H9 (cell line): ENCODE measurements around the gene DPH2. TPM values are rescaled to one million over a fixed set of nuclear protein-coding genes. Genes with fewer than 3 reads are reported as not detected.

ENCODE experiments used
- DNase-seq: peaks from one replicate; pipeline ENCODE4 v3.0.0-alpha.2; 2017
- H2AFZ ChIP-seq: one replicate; pipeline ENCODE4 v1.6.1; 2013; ENCODE audit warnings: mild to moderate bottlenecking, low read length, control low read depth, moderate library complexity
- H2AK5ac ChIP-seq: 2 replicates; pipeline ENCODE4 v1.6.1; 2013; ENCODE audit warnings: low read length, control low read depth, mixed read lengths; ENCODE audit not compliant: insufficient read length
- H2BK120ac ChIP-seq: one replicate; pipeline ENCODE4 v1.6.1; 2013; ENCODE audit warnings: low read depth, mild to moderate bottlenecking, low read length, control low read depth, inconsistent platforms; ENCODE audit not compliant: poor library complexity, severe bottlenecking
- H2BK12ac ChIP-seq: 2 replicates; pipeline ENCODE4 v1.6.1; 2013; ENCODE audit warnings: low read length, control low read depth, mixed read lengths, low read depth; ENCODE audit not compliant: insufficient read length
- H2BK15ac ChIP-seq: 2 replicates; pipeline ENCODE4 v1.6.1; 2013; ENCODE audit warnings: low read depth, low read length, control low read depth
- H2BK20ac ChIP-seq: one replicate; pipeline ENCODE4 v1.6.1; 2013; ENCODE audit warnings: low read depth, mild to moderate bottlenecking, low read length, control low read depth, inconsistent platforms; ENCODE audit not compliant: poor library complexity, severe bottlenecking
- H2BK5ac ChIP-seq: 2 replicates; pipeline ENCODE4 v1.6.1; 2013; ENCODE audit warnings: low read length, control low read depth, mixed read lengths; ENCODE audit not compliant: insufficient read length
- H3K14ac ChIP-seq: 2 replicates; pipeline ENCODE4 v1.6.1; 2013; ENCODE audit warnings: low read length, control low read depth; ENCODE audit not compliant: insufficient read depth
- H3K18ac ChIP-seq: 2 replicates; pipeline ENCODE4 v1.6.1; 2013; ENCODE audit warnings: low read depth, mild to moderate bottlenecking, mixed read lengths, low read length, control low read depth; ENCODE audit not compliant: insufficient read length
- H3K23ac ChIP-seq: 2 replicates; pipeline ENCODE4 v1.6.1; 2013; ENCODE audit warnings: low read length, control low read depth, mixed read lengths, low read depth; ENCODE audit not compliant: insufficient read length
- H3K23me2 ChIP-seq: 2 replicates; pipeline ENCODE4 v1.6.1; 2013; ENCODE audit warnings: low read depth, mild to moderate bottlenecking, mixed read lengths, low read length, control low read depth; ENCODE audit not compliant: insufficient read length, poor library complexity, severe bottlenecking
- H3K27ac ChIP-seq: 2 replicates; pipeline ENCODE4 v1.5.1; 2013; ENCODE audit warnings: low read length, control low read depth, mixed read lengths, low read depth; ENCODE audit not compliant: insufficient read length
- H3K27me3 ChIP-seq: 2 replicates; pipeline ENCODE4 v1.6.1; 2013; ENCODE audit warnings: low read length, control low read depth, inconsistent platforms; ENCODE audit not compliant: insufficient read depth
- H3K4ac ChIP-seq: 2 replicates; pipeline ENCODE4 v1.6.1; 2013; ENCODE audit warnings: low read depth, mild to moderate bottlenecking, control low read depth, inconsistent platforms, low read length, moderate library complexity
- H3K4me1 ChIP-seq: 2 replicates; pipeline ENCODE4 v1.6.1; 2013; ENCODE audit warnings: low read length, control low read depth, inconsistent platforms; ENCODE audit not compliant: insufficient read depth
- H3K4me2 ChIP-seq: 2 replicates; pipeline ENCODE4 v1.6.1; 2013; ENCODE audit warnings: low read length, control low read depth, mixed read lengths; ENCODE audit not compliant: insufficient read length, insufficient read depth
- H3K56ac ChIP-seq: 2 replicates; pipeline ENCODE4 v1.6.1; 2013; ENCODE audit warnings: low read depth, mild to moderate bottlenecking, mixed read lengths, low read length, control low read depth; ENCODE audit not compliant: insufficient read length
- H3K79me1 ChIP-seq: 2 replicates; pipeline ENCODE4 v1.6.1; 2013; ENCODE audit warnings: low read depth, mild to moderate bottlenecking, moderate library complexity, low read length, control low read depth, inconsistent platforms; ENCODE audit not compliant: insufficient read depth, poor library complexity, severe bottlenecking
- H3K79me2 ChIP-seq: 2 replicates; pipeline ENCODE4 v1.6.1; 2013; ENCODE audit warnings: low read length, control low read depth, inconsistent platforms; ENCODE audit not compliant: insufficient read depth
- H3K9ac ChIP-seq: 2 replicates; pipeline ENCODE4 v1.6.1; 2013; ENCODE audit warnings: low read length, control low read depth, mixed read lengths; ENCODE audit not compliant: insufficient read length; ENCODE audit errors: extremely low read depth
- H3K9me3 ChIP-seq: one replicate; pipeline ENCODE4 v1.6.1; 2013; ENCODE audit warnings: low read depth, low read length, inconsistent platforms; ENCODE audit not compliant: control insufficient read depth
- H3T11ph ChIP-seq: one replicate; pipeline ENCODE4 v1.6.1; 2013; ENCODE audit warnings: mild to moderate bottlenecking, low read length, control low read depth, inconsistent platforms
- H4K20me1 ChIP-seq: one replicate; pipeline ENCODE4 v1.6.1; 2013; ENCODE audit not compliant: control insufficient read depth, insufficient read length, insufficient read depth
- H4K5ac ChIP-seq: 2 replicates; pipeline ENCODE4 v1.6.1; 2013; ENCODE audit warnings: low read depth, mild to moderate bottlenecking, mixed read lengths, low read length, control low read depth; ENCODE audit not compliant: insufficient read length
- H4K8ac ChIP-seq: replicated peaks from 2 replicates; pipeline ENCODE4 v1.6.1; 2013; ENCODE audit warnings: low read length, control low read depth, mixed read lengths, low read depth; ENCODE audit not compliant: insufficient read length
- H4K91ac ChIP-seq: 2 replicates; pipeline ENCODE4 v1.6.1; 2013; ENCODE audit warnings: low read depth, mild to moderate bottlenecking, moderate library complexity, mixed read lengths, low read length, control low read depth; ENCODE audit not compliant: insufficient read length
- H3K27ac Mint-ChIP-seq, 3 experiments: 2 replicates in 2 of 3; 3 replicates in 1 of 3; pipeline ENCODE4 v1.8.0; 2020 to 2021; ENCODE audit warnings: mixed read lengths in 3 of 3, mild to moderate bottlenecking in 1 of 3, moderate library complexity in 1 of 3
- H3K27me3 Mint-ChIP-seq: 2 replicates; pipeline ENCODE4 v1.8.0; 2021; ENCODE audit warnings: low read depth, mild to moderate bottlenecking, moderate library complexity, mixed read lengths
- H3K36me3 Mint-ChIP-seq, 3 experiments: 2 replicates in 2 of 3; 3 replicates in 1 of 3; pipeline ENCODE4 v1.8.0; 2020 to 2021; ENCODE audit warnings: low read depth in 3 of 3, mixed read lengths in 3 of 3; ENCODE audit not compliant: insufficient read depth in 1 of 3
- H3K4me1 Mint-ChIP-seq, 2 experiments: 2 replicates each; pipeline ENCODE4 v1.8.0; 2020; ENCODE audit warnings: mixed read lengths in 2 of 2
- H3K4me3 Mint-ChIP-seq, 2 experiments: 2 replicates in 1 of 2; 3 replicates in 1 of 2; pipeline ENCODE4 v1.8.0; 2020 to 2021; ENCODE audit warnings: mild to moderate bottlenecking in 2 of 2, mixed read lengths in 2 of 2, moderate library complexity in 1 of 2
- H3K9me3 Mint-ChIP-seq, 2 experiments: 2 replicates in 1 of 2; 3 replicates in 1 of 2; pipeline ENCODE4 v1.8.0; 2020; ENCODE audit warnings: mild to moderate bottlenecking in 2 of 2, mixed read lengths in 2 of 2, moderate library complexity in 1 of 2
- WGBS: extraction: QIAGEN DNeasy Blood & Tissue Kit; methylation state at CpG from one replicate; pipeline ENCODE4 v1.1.7; 2013; ENCODE audit warnings: missing lambda C conversion rate, low lambda C conversion rate, mixed read lengths; ENCODE audit not compliant: insufficient read length; ENCODE audit errors: extremely low coverage; 5-methylcytosine and 5-hydroxymethylcytosine counted together
- total RNA-seq: library from RNA; stranded (reverse); gene quantifications from 2 replicates; pipeline ENCODE4 v1.2.1, GENCODE V29; 2021
- TF ChIP-seq, protein P1 (sequence below): fragments of 200-600 bp; sonication (generic); conservative IDR thresholded peaks from 3 replicates; pipeline ENCODE4 v1.8.0; 2021; ENCODE audit warnings: antibody characterized with exemption, mild to moderate bottlenecking

Gene DPH2
- total RNA-seq, 1 experiment from 2014 or later: 74.4 TPM

DNA sequence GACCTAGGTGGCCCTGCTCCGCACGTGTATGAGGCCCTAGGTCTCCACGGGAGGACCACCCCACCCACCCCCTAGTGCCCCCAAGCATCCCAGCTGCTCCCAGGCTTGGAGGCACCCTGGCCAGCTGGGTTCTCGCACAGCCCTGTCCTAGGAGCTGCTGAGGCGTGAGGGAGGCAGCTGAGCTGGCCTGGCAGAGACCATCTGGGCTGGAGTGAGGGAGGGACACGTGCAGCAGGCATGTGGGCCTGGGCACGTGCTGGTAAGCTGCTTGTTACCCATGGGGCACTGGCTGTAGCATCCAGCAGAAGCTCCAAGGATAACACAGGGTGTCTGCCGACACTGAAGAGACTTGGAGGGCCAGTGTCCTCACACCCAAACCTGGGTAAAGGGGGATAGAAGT, 51.3 kb downstream of the DPH2 start:
- Histone ChIP-seq H4K5ac (no peak overlapping the region), H3K56ac (no peak overlapping the region), H3K23me2 (no peaks in the 10 kb centered on the region), H3K4ac (no peak overlapping the region), H2BK20ac (no peak overlapping the region), H3K27ac (no peak overlapping the region), H2AFZ (no peak overlapping the region), H3K4me1 (no peaks in the 10 kb centered on the region), H4K91ac (no peak overlapping the region), H3K9ac (no peak overlapping the region), H3T11ph (no peak overlapping the region), H4K20me1 (no peaks in the 10 kb centered on the region), H3K27me3 (no peaks in the 10 kb centered on the region), H2BK15ac (no peak overlapping the region), H3K23ac (no peak overlapping the region), H3K4me2 (no peak overlapping the region), H2BK5ac (no peak overlapping the region), H3K18ac (no peak overlapping the region), H4K8ac (no peak overlapping the region), H2AK5ac (no peak overlapping the region), H3K79me1 (no peaks in the 10 kb centered on the region), H2BK12ac (no peak overlapping the region), H3K14ac (no peak overlapping the region), H3K79me2 (no peaks in the 10 kb centered on the region), H3K9me3 (no peaks in the 10 kb centered on the region), H2BK120ac (no peak overlapping the region)
- TF ChIP-seq, protein P1, sequence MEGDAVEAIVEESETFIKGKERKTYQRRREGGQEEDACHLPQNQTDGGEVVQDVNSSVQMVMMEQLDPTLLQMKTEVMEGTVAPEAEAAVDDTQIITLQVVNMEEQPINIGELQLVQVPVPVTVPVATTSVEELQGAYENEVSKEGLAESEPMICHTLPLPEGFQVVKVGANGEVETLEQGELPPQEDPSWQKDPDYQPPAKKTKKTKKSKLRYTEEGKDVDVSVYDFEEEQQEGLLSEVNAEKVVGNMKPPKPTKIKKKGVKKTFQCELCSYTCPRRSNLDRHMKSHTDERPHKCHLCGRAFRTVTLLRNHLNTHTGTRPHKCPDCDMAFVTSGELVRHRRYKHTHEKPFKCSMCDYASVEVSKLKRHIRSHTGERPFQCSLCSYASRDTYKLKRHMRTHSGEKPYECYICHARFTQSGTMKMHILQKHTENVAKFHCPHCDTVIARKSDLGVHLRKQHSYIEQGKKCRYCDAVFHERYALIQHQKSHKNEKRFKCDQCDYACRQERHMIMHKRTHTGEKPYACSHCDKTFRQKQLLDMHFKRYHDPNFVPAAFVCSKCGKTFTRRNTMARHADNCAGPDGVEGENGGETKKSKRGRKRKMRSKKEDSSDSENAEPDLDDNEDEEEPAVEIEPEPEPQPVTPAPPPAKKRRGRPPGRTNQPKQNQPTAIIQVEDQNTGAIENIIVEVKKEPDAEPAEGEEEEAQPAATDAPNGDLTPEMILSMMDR: no peak
- DNase-seq: no peak
- Mint-ChIP-seq H3K36me3 (peaks cover 18 to 39% (median 18%) of the 10 kb centered on the region in 3 experiments), H3K9me3 (no peaks in the 10 kb centered on the region), H3K27me3 (no peaks in the 10 kb centered on the region), H3K27ac (no peak overlapping the region), H3K4me1 (peaks cover 17 to 20% of the 10 kb centered on the region in 2 experiments), H3K4me3 (no peak overlapping the region)
- WGBS: no CpG with 5 or more reads among the region's 8 CpGs
